Forelimb muscle (tissue), 1 donor: ENCODE measurements around the gene FAM149B1. TPM values are rescaled to one million over a fixed set of nuclear protein-coding genes. Genes with fewer than 3 reads are reported as not detected.

Source experiments
- DNase-seq: peaks from one replicate; pipeline ENCODE4 v3.0.0-alpha.2; 2013; ENCODE audit warnings: low read depth
- polyA plus RNA-seq: library from polyadenylated mRNA; unstranded; fragments of 120-200 nt; gene quantifications from one replicate; pipeline ENCODE4 v1.2.1, GENCODE V29; 2013; ENCODE audit not compliant: insufficient read length

The FAM149B1 gene
- polyA plus RNA-seq, 1 donor, result 23.4 TPM

DNA sequence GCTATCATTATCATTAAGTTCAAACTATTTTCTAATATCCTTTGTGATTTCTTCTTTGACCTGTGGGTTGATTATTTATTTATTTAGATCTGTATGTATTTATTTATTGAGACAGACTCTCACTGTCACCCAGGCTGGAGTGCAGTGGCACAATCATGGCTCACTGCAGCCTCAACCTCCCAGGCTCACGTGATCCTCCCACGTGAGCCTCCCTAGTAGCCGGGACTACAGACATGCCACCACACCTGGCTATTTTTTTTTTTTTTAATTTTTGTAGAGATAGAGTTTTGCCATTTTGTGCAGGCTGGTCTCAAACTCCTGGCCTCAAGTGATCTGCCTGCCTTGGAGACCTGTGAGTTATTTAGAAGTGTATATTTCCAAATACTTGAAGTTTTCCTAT is 113.2 kb downstream of the FAM149B1 start:
- no peak for DNase-seq

- no peak for DNase-seq
These were observed 119.5 kb downstream of the FAM149B1 start for GRCh38 chr10:73287441-73287840.

DNA sequence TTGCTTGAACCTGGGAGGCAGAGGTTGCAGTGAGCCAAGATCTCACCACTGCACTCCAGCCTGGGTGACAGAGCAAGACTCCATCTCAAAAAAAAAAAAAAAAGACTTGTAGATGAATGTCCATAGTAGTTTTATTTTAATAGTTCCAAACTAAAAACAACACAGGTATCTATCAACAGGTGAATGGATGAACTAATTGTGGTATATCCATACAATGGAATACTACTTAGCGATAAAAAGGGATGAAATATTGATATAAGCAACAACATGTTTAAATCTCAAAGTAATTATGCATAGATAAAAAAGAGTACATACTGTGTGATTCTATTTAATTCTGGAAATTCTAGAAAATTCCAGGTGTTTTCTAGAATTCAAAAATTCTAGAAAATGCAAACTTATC is 122.0 kb downstream of the FAM149B1 start:
- DNase-seq, result no peak

DNA sequence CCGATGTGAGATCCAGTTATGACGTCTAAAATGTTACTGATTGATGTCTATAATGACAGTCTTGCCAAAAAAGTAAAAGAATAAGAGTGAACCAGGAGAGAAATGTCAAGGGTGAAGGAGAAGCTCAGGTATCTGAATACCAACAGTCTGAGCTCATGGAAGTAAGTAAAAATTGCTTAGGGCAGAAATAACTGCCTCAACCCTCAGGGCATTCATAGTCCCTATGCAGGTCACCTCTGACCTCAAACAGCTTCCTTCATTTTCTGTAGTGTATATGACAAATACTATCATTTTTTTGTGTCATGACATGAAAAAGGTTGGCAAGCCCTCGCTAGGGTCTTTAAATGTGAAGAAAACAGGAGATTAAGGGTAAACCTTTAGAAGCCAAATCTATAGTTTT is 125.5 kb downstream of the FAM149B1 start:
- no peak for DNase-seq

Other genes starting within 250 kb of the FAM149B1 start
- 0.16 TPM for gene PLA2G12B, start 213.3 kb upstream of the FAM149B1 start, polyA plus RNA-seq
- 46.6 TPM for gene P4HA1, start 71.3 kb upstream of the FAM149B1 start, polyA plus RNA-seq
- gene NUDT13, start 57.7 kb upstream of the FAM149B1 start, polyA plus RNA-seq, result 4.0 TPM
- 21.0 TPM for gene ECD, start 111 bp upstream of the FAM149B1 start, polyA plus RNA-seq
- gene DNAJC9, start 79.1 kb downstream of the FAM149B1 start, polyA plus RNA-seq, result 19.8 TPM
- 67.4 TPM for gene MRPS16, start 84.5 kb downstream of the FAM149B1 start, polyA plus RNA-seq
- 2.3 TPM for gene CFAP70, start 190.7 kb downstream of the FAM149B1 start, polyA plus RNA-seq
- gene ANXA7, start 245.9 kb downstream of the FAM149B1 start, polyA plus RNA-seq, result 57.9 TPM